Measurements from ENCODE around the gene FBXW11. TPM values are rescaled to one million over a fixed set of nuclear protein-coding genes. Genes with fewer than 3 reads are reported as not detected.

Gene FBXW11
- total RNA-seq, 1 experiment from 2014 or later = 54.8 TPM

- H3K4me1 ChIP-seq (replicated peaks; ENCODE audit: insufficient read depth) = no peaks in the 10 kb centered on the region
- no peak overlapping the region for H2AFZ ChIP-seq
- peaks cover 93% of the 10 kb centered on the region for H3K79me2 ChIP-seq (ENCODE audit: low read depth)
- ChIA-PET POLR2A (ENCODE audit: unreplicated experiment) (no interaction called here), CTCF (no interaction called here)
- H3K27me3 ChIP-seq (ENCODE audit: insufficient read depth, low read depth) = no peaks in the 10 kb centered on the region
- no peak for TF ChIP-seq CTCF (conservative IDR thresholded peaks at IDR 0.05)
- no peak for TF ChIP-seq EZH2 (IDR thresholded peaks at IDR 0.05; ENCODE audit: low read depth)
- no peaks in the 10 kb centered on the region; the same call in 1 of the 2 replicates for H3F3A ChIP-seq (ENCODE audit: insufficient read depth, low read depth)
- BruUV-seq (replicated peaks) = no TSS peak
- H3K9me2 ChIP-seq (ENCODE audit: insufficient read depth) = no peaks in the 10 kb centered on the region
- no peak overlapping the region for H3K4me2 ChIP-seq
- intact Hi-C loops (cut with micrococcal nuclease; ENCODE audit: unreplicated experiment) = no loop called here
- DNase-seq = no peak
- H3K27ac ChIP-seq = no peak overlapping the region
- H3K36me3 ChIP-seq (ENCODE audit: low read depth) = peaks cover 18% of the 10 kb centered on the region
- no peak overlapping the region for H3K4me3 ChIP-seq
- peaks cover 31% of the 10 kb centered on the region for H3K9me3 ChIP-seq (ENCODE audit: insufficient read depth, low read depth)
- H4K20me1 ChIP-seq (ENCODE audit: insufficient read depth) = peaks cover 9% of the 10 kb centered on the region; the same call in 1 of the 2 replicates
These were observed 24.6 kb downstream of the FBXW11 start for GRCh38 chr5:171981847-171982246.

DNA sequence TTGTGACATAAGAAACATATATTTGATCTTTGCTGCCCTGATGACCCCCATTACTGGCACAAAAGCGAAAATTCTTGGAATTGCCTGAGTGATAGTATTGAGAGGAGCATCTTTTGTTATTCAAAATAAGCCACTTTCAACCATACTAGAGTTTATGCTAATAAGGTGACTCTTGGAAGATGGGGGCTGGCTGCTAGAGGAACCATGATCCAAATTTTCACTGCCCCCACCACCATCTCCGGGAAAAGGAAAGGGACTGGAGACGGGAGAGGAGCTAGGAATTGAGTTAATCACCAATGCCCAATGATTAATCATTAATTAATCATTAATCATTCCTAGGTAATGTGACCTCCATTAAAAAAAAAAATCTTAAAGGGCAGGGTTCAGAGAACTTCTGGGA is 25.6 kb downstream of the FBXW11 start:
- Histone ChIP-seq H3F3A (ENCODE audit: insufficient read depth, low read depth) (no peaks in the 10 kb centered on the region; the same call in 1 of the 2 replicates), H4K20me1 (ENCODE audit: insufficient read depth) (peaks cover 14% of the 10 kb centered on the region; the same call in 1 of the 2 replicates), H3K27ac (no peak overlapping the region), H3K79me2 (ENCODE audit: low read depth) (peaks cover 93% of the 10 kb centered on the region), H3K27me3 (ENCODE audit: insufficient read depth, low read depth) (no peaks in the 10 kb centered on the region), H3K4me2 (no peak overlapping the region), H3K9me2 (ENCODE audit: insufficient read depth) (no peaks in the 10 kb centered on the region), H3K4me1 (replicated peaks; ENCODE audit: insufficient read depth) (no peaks in the 10 kb centered on the region), H2AFZ (no peak overlapping the region), H3K9me3 (ENCODE audit: insufficient read depth, low read depth) (peaks cover 31% of the 10 kb centered on the region), H3K4me3 (no peak overlapping the region), H3K36me3 (ENCODE audit: low read depth) (peaks cover 18% of the 10 kb centered on the region)
- intact Hi-C loops (cut with micrococcal nuclease; ENCODE audit: unreplicated experiment) = no loop called here
- BruUV-seq (replicated peaks) = no TSS peak
- ChIA-PET POLR2A (ENCODE audit: unreplicated experiment) (no interaction called here), CTCF (no interaction called here)
- TF ChIP-seq CTCF (conservative IDR thresholded peaks at IDR 0.05) (no peak), EZH2 (IDR thresholded peaks at IDR 0.05; ENCODE audit: low read depth) (no peak)
- DNase-seq = no peak

DNA sequence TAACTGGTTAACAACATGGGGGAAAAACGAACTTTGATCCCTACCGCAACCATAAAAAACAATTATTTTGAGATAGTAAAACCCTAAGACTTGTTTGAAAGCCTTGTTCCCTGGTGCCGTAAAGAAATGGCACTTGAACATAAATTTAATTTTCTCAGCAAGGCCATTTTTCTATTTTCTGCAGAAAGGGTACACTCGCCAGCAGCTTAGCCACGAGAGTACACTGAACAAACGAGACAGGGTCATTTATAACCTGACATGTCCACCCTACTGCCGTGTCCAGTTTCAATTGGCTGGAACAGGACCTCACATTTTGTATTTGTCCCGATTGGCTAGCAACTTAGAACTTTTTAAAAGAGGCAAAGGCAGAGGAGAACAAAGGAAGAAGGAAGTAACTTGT is 26.8 kb downstream of the FBXW11 start:
- no peak for DNase-seq
- Histone ChIP-seq H3K9me2 (ENCODE audit: insufficient read depth) (no peaks in the 10 kb centered on the region), H3K4me2 (no peak overlapping the region), H3K27ac (no peak overlapping the region), H3K9me3 (ENCODE audit: insufficient read depth, low read depth) (peaks cover 31% of the 10 kb centered on the region), H2AFZ (no peak overlapping the region), H3K79me2 (ENCODE audit: low read depth) (peaks cover 93% of the 10 kb centered on the region), H3K4me1 (replicated peaks; ENCODE audit: insufficient read depth) (no peaks in the 10 kb centered on the region), H3K4me3 (no peak overlapping the region), H4K20me1 (ENCODE audit: insufficient read depth) (peaks cover 17% of the 10 kb centered on the region; the same call in 1 of the 2 replicates), H3K36me3 (ENCODE audit: low read depth) (peaks cover 18% of the 10 kb centered on the region), H3K27me3 (ENCODE audit: insufficient read depth, low read depth) (no peaks in the 10 kb centered on the region), H3F3A (ENCODE audit: insufficient read depth, low read depth) (no peaks in the 10 kb centered on the region; the same call in 1 of the 2 replicates)
- no peak for TF ChIP-seq EZH2 (IDR thresholded peaks at IDR 0.05; ENCODE audit: low read depth)
- intact Hi-C loops (cut with micrococcal nuclease; ENCODE audit: unreplicated experiment) = no loop called here
- ChIA-PET CTCF (no interaction called here), POLR2A (ENCODE audit: unreplicated experiment) (no interaction called here)
- no TSS peak for BruUV-seq (replicated peaks)

- Histone ChIP-seq H2AFZ (no peak overlapping the region), H3K27ac (no peak overlapping the region), H3K9me3 (ENCODE audit: insufficient read depth, low read depth) (peaks cover 31% of the 10 kb centered on the region), H3K4me2 (no peak overlapping the region), H3K4me3 (no peak overlapping the region), H3K79me2 (ENCODE audit: low read depth) (peaks cover 89% of the 10 kb centered on the region), H3K27me3 (ENCODE audit: insufficient read depth, low read depth) (no peaks in the 10 kb centered on the region), H4K20me1 (ENCODE audit: insufficient read depth) (peaks cover 19% of the 10 kb centered on the region; the same call in 1 of the 2 replicates), H3K9me2 (ENCODE audit: insufficient read depth) (no peaks in the 10 kb centered on the region), H3K4me1 (replicated peaks; ENCODE audit: insufficient read depth) (no peaks in the 10 kb centered on the region), H3F3A (ENCODE audit: insufficient read depth, low read depth) (no peaks in the 10 kb centered on the region; the same call in 1 of the 2 replicates), H3K36me3 (ENCODE audit: low read depth) (peaks cover 14% of the 10 kb centered on the region)
- CTCF ChIA-PET = no interaction called here
- no TSS peak for BruUV-seq (replicated peaks)
- no peak for TF ChIP-seq CTCF (conservative IDR thresholded peaks at IDR 0.05)
- no peak for TF ChIP-seq EZH2 (IDR thresholded peaks at IDR 0.05; ENCODE audit: low read depth)
- POLR2A ChIA-PET (ENCODE audit: unreplicated experiment) = no interaction called here
- intact Hi-C loops (cut with micrococcal nuclease; ENCODE audit: unreplicated experiment) = no loop called here
- DNase-seq = no peak
These were observed 27.9 kb downstream of the FBXW11 start for GRCh38 chr5:171978519-171978918.
